Neural progenitor cell (in vitro differentiated cells): ENCODE data around the gene ATP13A3. TPM values are rescaled to one million over a fixed set of nuclear protein-coding genes. Genes with fewer than 3 reads are reported as not detected.

Experiments
- DNase-seq: peaks from one replicate; pipeline ENCODE4 v3.0.0-alpha.2; 2016; ENCODE audit warnings: low spot score
- H2AFZ ChIP-seq: fragments of 200-600 bp; sonication (generic); replicated peaks from 2 replicates; pipeline ENCODE4 v1.6.1; 2016; ENCODE audit warnings: antibody characterized with exemption
- H3F3A ChIP-seq: fragments of 200-600 bp; sonication (generic); 2 replicates; pipeline ENCODE4 v1.6.1; 2016; ENCODE audit warnings: antibody characterized with exemption, low read depth
- H3K27ac ChIP-seq: fragments of 200-600 bp; sonication (generic); 2 replicates; pipeline ENCODE4 v1.5.1; 2016; ENCODE audit warnings: mild to moderate bottlenecking
- H3K27me3 ChIP-seq: fragments of 200-600 bp; sonication (generic); 2 replicates; pipeline ENCODE4 v1.6.1; 2016; ENCODE audit warnings: mild to moderate bottlenecking, moderate library complexity
- H3K36me3 ChIP-seq: fragments of 200-600 bp; sonication (generic); 2 replicates; pipeline ENCODE4 v1.5.1; 2016
- H3K4me1 ChIP-seq: fragments of 200-600 bp; sonication (generic); 2 replicates; pipeline ENCODE4 v1.6.1; 2016; ENCODE audit warnings: mixed run types
- H3K4me2 ChIP-seq: fragments of 200-600 bp; sonication (generic); 2 replicates; pipeline ENCODE4 v1.6.1; 2016
- H3K4me3 ChIP-seq: fragments of 200-600 bp; sonication (generic); 2 replicates; pipeline ENCODE4 v1.5.1; 2016
- H3K79me2 ChIP-seq: fragments of 200-600 bp; sonication (generic); 2 replicates; pipeline ENCODE4 v1.6.1; 2016; ENCODE audit warnings: low read depth
- H3K9ac ChIP-seq: fragments of 200-600 bp; sonication (generic); 2 replicates; pipeline ENCODE4 v1.6.1; 2016
- H3K9me3 ChIP-seq: fragments of 200-600 bp; sonication (generic); 2 replicates; pipeline ENCODE4 v1.5.1; 2016; ENCODE audit warnings: low read depth
- H4K20me1 ChIP-seq: fragments of 200-600 bp; sonication (generic); 2 replicates; pipeline ENCODE4 v1.6.1; 2016; ENCODE audit warnings: low read depth
- H3K27ac Mint-ChIP-seq: 3 replicates; pipeline ENCODE4 v1.8.0; 2021; ENCODE audit warnings: mixed read lengths
- H3K27me3 Mint-ChIP-seq: 2 replicates; pipeline ENCODE4 v1.8.0; 2022; ENCODE audit warnings: low read depth, mild to moderate bottlenecking, inconsistent platforms, moderate library complexity, mixed read lengths; ENCODE audit not compliant: insufficient read depth
- H3K36me3 Mint-ChIP-seq: 3 replicates; pipeline ENCODE4 v1.8.0; 2021; ENCODE audit warnings: mixed read lengths
- H3K4me1 Mint-ChIP-seq: 3 replicates; pipeline ENCODE4 v1.8.0; 2021; ENCODE audit warnings: mixed read lengths
- H3K4me3 Mint-ChIP-seq: 3 replicates; pipeline ENCODE4 v1.8.0; 2021; ENCODE audit warnings: mild to moderate bottlenecking, moderate library complexity, mixed read lengths
- H3K9me3 Mint-ChIP-seq: 3 replicates; pipeline ENCODE4 v1.8.0; 2020; ENCODE audit warnings: mixed read lengths
- EZH2 ChIP-seq: fragments of 200-600 bp; sonication (generic); IDR thresholded peaks from 2 replicates; pipeline ENCODE4 v1.6.1; 2017; ENCODE audit warnings: antibody characterized with exemption, mild to moderate bottlenecking, moderate library complexity
- EZH2phosphoT487 ChIP-seq: fragments of 200-600 bp; sonication (generic); IDR thresholded peaks from 2 replicates; pipeline ENCODE4 v1.6.1; 2017; ENCODE audit warnings: antibody characterized with exemption
- total RNA-seq: library from RNA; depleted of rRNA; stranded (reverse); fragments of >200 nt; gene quantifications from 2 replicates; pipeline ENCODE4 v1.2.3, GENCODE V29; 2015; ENCODE audit warnings: low replicate concordance
- TF ChIP-seq, protein P1 (sequence below): fragments of 200-600 bp; sonication (generic); IDR thresholded peaks from 2 replicates; pipeline ENCODE4 v1.5.1; 2017; ENCODE audit warnings: antibody characterized with exemption, mild to moderate bottlenecking

The ATP13A3 gene
- total RNA-seq, 1 donor from 2014 or later: 105 TPM

DNA sequence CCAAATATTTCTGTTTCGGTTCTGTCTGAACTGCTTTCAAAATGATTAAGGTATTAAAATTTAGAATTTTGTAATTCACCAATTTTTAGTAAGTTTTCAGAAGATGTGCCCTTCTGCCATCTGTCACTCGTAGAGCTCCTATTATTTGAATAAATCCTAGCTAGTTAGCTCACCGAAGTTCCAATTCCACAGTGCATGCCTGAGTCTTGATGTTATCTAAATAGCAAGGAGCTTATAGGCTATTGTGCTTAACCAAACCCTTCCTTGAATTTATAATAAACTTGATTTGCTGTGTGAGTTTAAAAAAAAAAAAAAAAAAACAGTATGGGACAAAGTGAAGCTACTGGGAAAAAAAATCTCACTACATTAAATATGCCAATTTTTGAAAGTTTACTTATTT lies 18.7 kb downstream of the ATP13A3 start:
- Mint-ChIP-seq H3K4me1 (peaks cover 11% of the 10 kb centered on the region), H3K36me3 (peaks cover 7% of the 10 kb centered on the region), H3K4me3 (no peak overlapping the region)

DNA sequence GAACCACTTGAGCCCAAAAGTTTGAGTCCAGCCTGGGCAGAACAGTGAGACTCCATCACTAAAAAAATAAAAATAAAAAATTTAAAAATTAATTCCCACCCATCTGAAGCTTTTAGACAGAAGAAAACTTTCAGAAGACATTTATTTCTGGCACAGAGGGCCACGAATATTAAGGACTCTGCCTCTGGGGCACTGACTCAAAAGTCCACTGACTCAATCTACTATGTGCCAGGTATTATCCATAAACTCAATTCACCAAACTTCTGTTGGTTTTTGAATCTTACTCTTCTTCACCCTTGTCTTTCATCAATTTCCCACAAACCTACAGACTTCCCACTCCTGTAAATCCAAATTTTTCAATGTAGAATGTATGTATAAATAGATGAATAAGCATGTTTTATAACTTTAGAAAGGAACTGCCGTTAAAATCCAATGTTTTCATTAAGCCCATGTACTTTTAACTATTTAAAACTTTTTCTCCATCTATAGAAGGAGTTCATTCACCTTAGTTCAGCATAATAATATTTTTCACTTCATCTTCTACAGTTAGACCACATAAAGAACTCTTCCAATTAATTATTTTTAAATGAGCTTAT lies 19.9 kb downstream of the ATP13A3 start:
- Histone ChIP-seq H3K27me3 (no peaks in the 10 kb centered on the region), H3K4me1 (peaks cover 3% of the 10 kb centered on the region), H3K4me3 (no peak overlapping the region), H3K9me3 (no peaks in the 10 kb centered on the region), H3K27ac (no peak overlapping the region), H2AFZ (no peak overlapping the region), H3K79me2 (peaks cover 100% of the 10 kb centered on the region), H3K36me3 (no peaks in the 10 kb centered on the region), H3K4me2 (no peak overlapping the region), H3F3A (no peaks in the 10 kb centered on the region), H3K9ac (no peak overlapping the region), H4K20me1 (peaks cover 22% of the 10 kb centered on the region)
- Mint-ChIP-seq H3K27ac (no peak overlapping the region), H3K9me3 (peaks cover 5% of the 10 kb centered on the region), H3K36me3 (peaks cover 7% of the 10 kb centered on the region), H3K27me3 (no peaks in the 10 kb centered on the region), H3K4me1 (peaks cover 7% of the 10 kb centered on the region), H3K4me3 (no peak overlapping the region)
- no peak for TF ChIP-seq EZH2
- TF ChIP-seq, protein P1, sequence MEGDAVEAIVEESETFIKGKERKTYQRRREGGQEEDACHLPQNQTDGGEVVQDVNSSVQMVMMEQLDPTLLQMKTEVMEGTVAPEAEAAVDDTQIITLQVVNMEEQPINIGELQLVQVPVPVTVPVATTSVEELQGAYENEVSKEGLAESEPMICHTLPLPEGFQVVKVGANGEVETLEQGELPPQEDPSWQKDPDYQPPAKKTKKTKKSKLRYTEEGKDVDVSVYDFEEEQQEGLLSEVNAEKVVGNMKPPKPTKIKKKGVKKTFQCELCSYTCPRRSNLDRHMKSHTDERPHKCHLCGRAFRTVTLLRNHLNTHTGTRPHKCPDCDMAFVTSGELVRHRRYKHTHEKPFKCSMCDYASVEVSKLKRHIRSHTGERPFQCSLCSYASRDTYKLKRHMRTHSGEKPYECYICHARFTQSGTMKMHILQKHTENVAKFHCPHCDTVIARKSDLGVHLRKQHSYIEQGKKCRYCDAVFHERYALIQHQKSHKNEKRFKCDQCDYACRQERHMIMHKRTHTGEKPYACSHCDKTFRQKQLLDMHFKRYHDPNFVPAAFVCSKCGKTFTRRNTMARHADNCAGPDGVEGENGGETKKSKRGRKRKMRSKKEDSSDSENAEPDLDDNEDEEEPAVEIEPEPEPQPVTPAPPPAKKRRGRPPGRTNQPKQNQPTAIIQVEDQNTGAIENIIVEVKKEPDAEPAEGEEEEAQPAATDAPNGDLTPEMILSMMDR: no peak
- DNase-seq: no peak

More for the DNA sequence above, 18.7 kb downstream of the ATP13A3 start:
- Histone ChIP-seq H2AFZ (no peak overlapping the region), H4K20me1 (peaks cover 34% of the 10 kb centered on the region), H3K4me3 (no peak overlapping the region), H3K9ac (no peak overlapping the region), H3F3A (no peaks in the 10 kb centered on the region), H3K79me2 (peaks cover 100% of the 10 kb centered on the region), H3K9me3 (no peaks in the 10 kb centered on the region), H3K36me3 (no peaks in the 10 kb centered on the region), H3K4me2 (no peak overlapping the region), H3K4me1 (peaks cover 3% of the 10 kb centered on the region), H3K27me3 (no peaks in the 10 kb centered on the region), H3K27ac (no peak overlapping the region)
- TF ChIP-seq, protein P1: no peak
- TF ChIP-seq EZH2 (no peak), EZH2phosphoT487 (no peak)
- Mint-ChIP-seq H3K27me3 (no peaks in the 10 kb centered on the region), H3K27ac (no peak overlapping the region), H3K9me3 (peaks cover 2% of the 10 kb centered on the region)
- DNase-seq: no peak

DNA sequence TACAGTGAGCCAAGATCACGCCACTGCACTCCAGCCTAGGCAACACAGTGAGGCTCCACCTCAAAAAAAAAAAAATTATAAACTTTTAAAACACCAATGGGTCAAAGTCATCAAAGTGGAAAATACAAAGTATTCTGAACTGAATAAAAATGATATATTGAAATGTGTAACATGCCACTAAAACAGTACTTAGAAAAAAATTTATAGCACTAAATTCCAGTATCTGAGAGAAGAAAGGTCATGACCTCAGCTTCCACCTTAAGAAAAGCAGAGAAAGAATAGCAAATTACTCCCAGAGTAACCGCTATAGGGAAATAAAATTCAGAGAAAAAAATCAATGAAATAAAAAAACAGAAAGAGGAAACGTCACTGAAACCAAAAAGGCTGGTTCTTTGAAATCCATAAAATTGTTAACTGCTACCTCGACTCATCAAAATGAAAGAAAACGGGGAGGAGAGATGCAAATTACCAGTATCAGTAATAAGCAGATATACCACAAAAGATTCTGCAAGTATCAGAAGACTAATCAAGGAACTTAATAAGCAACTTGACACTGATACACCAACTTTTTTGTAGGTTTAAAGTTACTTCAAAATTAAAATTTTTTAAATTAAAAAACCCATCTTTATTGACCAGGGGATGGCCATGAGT lies 20.8 kb downstream of the ATP13A3 start:
- no peaks in the 10 kb centered on the region for H3K36me3 ChIP-seq
- TF ChIP-seq, protein P1: no peak
- no peak for TF ChIP-seq EZH2phosphoT487
- TF ChIP-seq EZH2: no peak
- no peak for DNase-seq
- H3K27me3 ChIP-seq: no peaks in the 10 kb centered on the region
- Mint-ChIP-seq H3K4me3 (no peak overlapping the region), H3K27me3 (no peaks in the 10 kb centered on the region), H3K27ac (no peak overlapping the region), H3K4me1 (peaks cover 3% of the 10 kb centered on the region), H3K9me3 (peaks cover 5% of the 10 kb centered on the region), H3K36me3 (peaks cover 10% of the 10 kb centered on the region)
- no peak overlapping the region for H3K4me3 ChIP-seq
- peaks cover 3% of the 10 kb centered on the region for H3K4me1 ChIP-seq
- H4K20me1 ChIP-seq: peaks cover 15% of the 10 kb centered on the region
- H3K27ac ChIP-seq: no peak overlapping the region
- H3K4me2 ChIP-seq: no peak overlapping the region
- no peaks in the 10 kb centered on the region for H3K9me3 ChIP-seq
- no peak overlapping the region for H2AFZ ChIP-seq
- peaks cover 100% of the 10 kb centered on the region for H3K79me2 ChIP-seq
- no peaks in the 10 kb centered on the region for H3F3A ChIP-seq
- no peak overlapping the region for H3K9ac ChIP-seq
